ENCODE data around the gene COBL.

The COBL gene

DNA sequence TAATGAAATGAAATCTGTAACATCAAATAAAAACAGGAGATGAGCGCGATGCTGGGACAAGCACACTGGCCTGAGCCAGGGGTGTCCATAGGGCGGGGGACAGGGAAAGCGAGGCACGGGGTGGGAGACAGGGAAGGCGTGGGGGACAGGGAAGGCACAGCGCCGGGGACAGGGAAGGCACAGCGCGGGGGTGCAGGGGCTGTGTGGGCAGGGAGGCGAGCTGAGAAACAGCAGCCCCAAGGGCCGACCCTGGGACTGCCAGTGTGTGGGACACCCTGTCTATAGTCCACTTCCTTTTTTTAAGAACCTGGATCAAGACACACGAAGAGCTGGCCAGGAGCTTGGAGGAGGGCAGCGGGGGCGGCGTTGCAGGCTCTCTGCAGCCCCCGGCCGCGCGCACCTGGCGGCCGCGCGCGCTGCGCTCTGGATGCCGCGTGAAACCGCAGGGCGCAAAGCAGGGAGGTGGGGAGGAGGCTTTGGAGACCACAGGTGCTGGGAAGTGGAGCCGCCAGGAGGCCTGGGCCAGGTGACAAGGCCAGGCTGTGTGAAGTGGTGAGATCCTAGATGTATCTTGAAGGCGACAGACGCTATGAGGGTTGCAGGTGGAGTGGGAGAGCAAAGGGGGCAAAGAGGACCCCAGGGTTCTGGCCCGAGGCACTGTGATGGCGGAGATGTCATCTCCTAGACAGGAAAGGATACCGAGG is 157.7 kb downstream of the COBL start:
- no peak overlapping the region for H3K4me3 ChIP-seq (ENCODE audit: severe bottlenecking)
- TF ChIP-seq, protein P1, sequence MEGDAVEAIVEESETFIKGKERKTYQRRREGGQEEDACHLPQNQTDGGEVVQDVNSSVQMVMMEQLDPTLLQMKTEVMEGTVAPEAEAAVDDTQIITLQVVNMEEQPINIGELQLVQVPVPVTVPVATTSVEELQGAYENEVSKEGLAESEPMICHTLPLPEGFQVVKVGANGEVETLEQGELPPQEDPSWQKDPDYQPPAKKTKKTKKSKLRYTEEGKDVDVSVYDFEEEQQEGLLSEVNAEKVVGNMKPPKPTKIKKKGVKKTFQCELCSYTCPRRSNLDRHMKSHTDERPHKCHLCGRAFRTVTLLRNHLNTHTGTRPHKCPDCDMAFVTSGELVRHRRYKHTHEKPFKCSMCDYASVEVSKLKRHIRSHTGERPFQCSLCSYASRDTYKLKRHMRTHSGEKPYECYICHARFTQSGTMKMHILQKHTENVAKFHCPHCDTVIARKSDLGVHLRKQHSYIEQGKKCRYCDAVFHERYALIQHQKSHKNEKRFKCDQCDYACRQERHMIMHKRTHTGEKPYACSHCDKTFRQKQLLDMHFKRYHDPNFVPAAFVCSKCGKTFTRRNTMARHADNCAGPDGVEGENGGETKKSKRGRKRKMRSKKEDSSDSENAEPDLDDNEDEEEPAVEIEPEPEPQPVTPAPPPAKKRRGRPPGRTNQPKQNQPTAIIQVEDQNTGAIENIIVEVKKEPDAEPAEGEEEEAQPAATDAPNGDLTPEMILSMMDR (IDR thresholded peaks at IDR 0.05; ENCODE audit: poor library complexity, severe bottlenecking), result no peak
- DNase-seq (ENCODE audit: low spot score), result no peak
- H3K9me3 ChIP-seq (ENCODE audit: severe bottlenecking), result no peaks in the 10 kb centered on the region
- H3K4me1 ChIP-seq (ENCODE audit: insufficient read depth, poor library complexity, severe bottlenecking), result no peaks in the 10 kb centered on the region
- H3K36me3 ChIP-seq (ENCODE audit: low read depth), result no peaks in the 10 kb centered on the region
- H3K27me3 ChIP-seq (ENCODE audit: insufficient read depth, poor library complexity, severe bottlenecking), result no peaks in the 10 kb centered on the region
- ATAC-seq (ENCODE audit: low read depth), result no peak
- H3K27ac ChIP-seq (ENCODE audit: poor library complexity, severe bottlenecking), result no peak overlapping the region

DNA sequence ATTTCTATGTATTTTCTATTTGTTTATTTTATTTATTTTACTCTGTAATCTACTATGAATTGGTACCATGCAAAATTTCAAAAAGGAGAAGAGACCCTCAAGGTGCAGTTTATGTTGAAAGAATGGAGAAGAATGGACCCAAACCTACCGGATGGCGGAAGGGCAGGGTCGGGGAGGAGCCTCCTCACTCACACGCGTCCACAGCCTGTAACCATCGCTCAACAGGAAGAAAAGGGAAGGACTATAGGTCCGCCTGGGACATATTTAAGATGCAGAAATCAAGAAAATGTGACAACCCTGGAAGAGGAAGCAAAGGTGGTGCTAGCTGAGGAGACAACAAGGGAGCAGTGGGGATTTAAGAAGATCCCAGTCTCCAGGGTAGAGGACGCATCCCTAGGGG is 158.4 kb downstream of the COBL start:
- TF ChIP-seq, protein P1 (IDR thresholded peaks at IDR 0.05; ENCODE audit: poor library complexity, severe bottlenecking), result no peak
- DNase-seq (ENCODE audit: low spot score), result no peak
- Histone ChIP-seq H3K9me3 (ENCODE audit: severe bottlenecking) (no peaks in the 10 kb centered on the region), H3K36me3 (ENCODE audit: low read depth) (no peaks in the 10 kb centered on the region), H3K27me3 (ENCODE audit: insufficient read depth, poor library complexity, severe bottlenecking) (no peaks in the 10 kb centered on the region), H3K27ac (ENCODE audit: poor library complexity, severe bottlenecking) (no peak overlapping the region), H3K4me1 (ENCODE audit: insufficient read depth, poor library complexity, severe bottlenecking) (no peaks in the 10 kb centered on the region), H3K4me3 (ENCODE audit: severe bottlenecking) (no peak overlapping the region)
- ATAC-seq (ENCODE audit: low read depth), result no peak

DNA sequence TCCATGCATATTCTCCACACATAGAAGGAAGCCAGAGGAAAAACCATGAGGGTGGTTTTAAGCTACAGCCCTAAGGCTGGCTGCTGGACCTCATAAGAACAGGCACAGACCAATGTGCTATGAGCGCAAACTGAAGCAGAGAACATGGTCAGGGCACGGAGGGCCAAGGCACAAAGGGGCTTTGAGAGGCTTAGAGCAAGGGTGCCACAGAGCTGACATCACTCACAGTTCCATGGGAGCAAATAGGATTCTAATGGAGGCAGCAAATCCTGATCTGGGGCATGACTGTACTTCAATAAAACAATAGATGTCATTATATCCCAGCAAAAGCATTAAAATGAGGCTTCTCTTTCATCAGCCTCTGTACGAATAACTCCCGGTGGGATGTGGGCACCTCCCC is 162.4 kb downstream of the COBL start:
- Histone ChIP-seq H3K4me3 (ENCODE audit: severe bottlenecking) (no peak overlapping the region), H3K36me3 (ENCODE audit: low read depth) (no peaks in the 10 kb centered on the region), H3K4me1 (ENCODE audit: insufficient read depth, poor library complexity, severe bottlenecking) (no peaks in the 10 kb centered on the region), H3K27me3 (ENCODE audit: insufficient read depth, poor library complexity, severe bottlenecking) (peaks cover 2% of the 10 kb centered on the region), H3K9me3 (ENCODE audit: severe bottlenecking) (no peaks in the 10 kb centered on the region), H3K27ac (ENCODE audit: poor library complexity, severe bottlenecking) (no peak overlapping the region)
- DNase-seq (ENCODE audit: low spot score), result no peak
- ATAC-seq (ENCODE audit: low read depth), result no peak
- TF ChIP-seq, protein P1 (IDR thresholded peaks at IDR 0.05; ENCODE audit: poor library complexity, severe bottlenecking), result no peak

DNA sequence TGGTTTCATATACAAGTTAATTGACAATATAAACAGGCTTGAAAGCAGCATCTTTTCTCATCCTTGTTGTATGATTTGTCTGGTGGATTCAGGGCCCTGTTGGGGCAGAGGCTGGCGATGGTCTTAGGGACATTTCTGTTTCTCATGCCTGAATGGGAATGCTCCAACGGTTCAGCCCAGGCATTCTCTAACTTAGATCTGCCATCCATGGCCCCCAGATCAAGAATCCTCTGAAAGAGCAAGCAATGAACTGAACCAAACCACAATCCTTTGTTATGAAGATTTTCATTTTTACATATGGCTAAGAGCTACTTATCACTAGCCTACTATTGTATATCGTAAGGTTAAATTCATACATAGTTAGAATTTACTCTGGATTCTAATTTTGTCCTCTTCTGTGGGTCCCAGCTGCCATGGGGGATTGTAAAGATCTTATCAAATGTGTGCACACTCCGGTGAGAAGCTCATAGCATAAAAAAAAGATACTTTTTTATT is 163.9 kb downstream of the COBL start:
- H3K9me3 ChIP-seq (ENCODE audit: severe bottlenecking), result no peaks in the 10 kb centered on the region
- TF ChIP-seq, protein P1 (IDR thresholded peaks at IDR 0.05; ENCODE audit: poor library complexity, severe bottlenecking), result no peak
- H3K4me1 ChIP-seq (ENCODE audit: insufficient read depth, poor library complexity, severe bottlenecking), result no peaks in the 10 kb centered on the region
- no peaks in the 10 kb centered on the region for H3K36me3 ChIP-seq (ENCODE audit: low read depth)
- H3K4me3 ChIP-seq (ENCODE audit: severe bottlenecking), result no peak overlapping the region
- DNase-seq (ENCODE audit: low spot score) (no peak), ATAC-seq (ENCODE audit: low read depth) (no peak)
- H3K27ac ChIP-seq (ENCODE audit: poor library complexity, severe bottlenecking), result no peak overlapping the region
- H3K27me3 ChIP-seq (ENCODE audit: insufficient read depth, poor library complexity, severe bottlenecking), result peaks cover 2% of the 10 kb centered on the region

DNA sequence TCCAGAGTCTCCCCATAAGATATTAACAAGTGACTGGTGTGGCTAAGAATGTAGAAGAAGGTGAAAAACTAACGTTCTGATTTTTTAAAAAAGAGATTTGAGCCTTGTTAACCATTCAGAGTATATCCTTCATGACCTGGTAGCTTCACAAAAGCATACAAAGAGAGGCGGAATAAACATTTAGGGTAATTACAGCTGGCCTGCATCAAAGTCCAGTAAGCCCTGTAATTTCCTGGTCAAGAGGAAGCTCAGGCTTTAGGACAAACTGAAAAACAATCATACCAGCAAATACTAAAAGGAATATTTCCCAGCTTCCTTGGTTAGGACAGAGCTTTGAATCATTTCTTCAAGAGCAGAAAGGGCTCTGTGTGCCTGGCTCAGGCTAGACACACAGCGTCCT is 165.2 kb downstream of the COBL start:
- TF ChIP-seq, protein P1 (IDR thresholded peaks at IDR 0.05; ENCODE audit: poor library complexity, severe bottlenecking), result no peak
- H3K4me1 ChIP-seq (ENCODE audit: insufficient read depth, poor library complexity, severe bottlenecking), result no peaks in the 10 kb centered on the region
- peaks cover 2% of the 10 kb centered on the region for H3K27me3 ChIP-seq (ENCODE audit: insufficient read depth, poor library complexity, severe bottlenecking)
- no peaks in the 10 kb centered on the region for H3K36me3 ChIP-seq (ENCODE audit: low read depth)
- H3K27ac ChIP-seq (ENCODE audit: poor library complexity, severe bottlenecking), result no peak overlapping the region
- DNase-seq (ENCODE audit: low spot score), result no peak
- ATAC-seq (ENCODE audit: low read depth), result no peak
- peaks cover 7% of the 10 kb centered on the region for H3K9me3 ChIP-seq (ENCODE audit: severe bottlenecking)
- H3K4me3 ChIP-seq (ENCODE audit: severe bottlenecking), result no peak overlapping the region
